Coronary artery (tissue), 2 donors: ENCODE results near the gene FXYD2.

Experiments
- DNase-seq: peaks from one replicate; pipeline ENCODE4 v3.0.0-alpha.2; 2017; ENCODE audit warnings: low spot score
- H3K27ac ChIP-seq, 2 donors: fragments of 200-600 bp; sonication (generic); one replicate each; pipeline ENCODE4 v1.5.1; 2016 to 2019
- H3K4me3 ChIP-seq: fragments of 200-600 bp; sonication (generic); 2 replicates; pipeline ENCODE4 v1.5.1; 2016; ENCODE audit warnings: mild to moderate bottlenecking, moderate library complexity
- CTCF ChIP-seq: fragments of 200-600 bp; sonication (generic); IDR thresholded peaks from one replicate; pipeline ENCODE4 v1.5.1; 2019; ENCODE audit warnings: antibody characterized with exemption

FXYD2 gene

GRCh38 chr11:117834838-117835443 is 10.4 kb upstream of the FXYD2 start:
- no peak for DNase-seq
- no peak for TF ChIP-seq CTCF
- Histone ChIP-seq H3K27ac (no peak overlapping the region), H3K4me3 (no peak overlapping the region)

- no peak overlapping the region for H3K4me3 ChIP-seq
- peak; percentile 61 for DNase-seq
- TF ChIP-seq CTCF, result no peak
- H3K27ac ChIP-seq, result no peak overlapping the region
These were observed 9.7 kb upstream of the FXYD2 start for GRCh38 chr11:117834068-117834810.

GRCh38 chr11:117833401-117833891 is 8.9 kb upstream of the FXYD2 start:
- peak; percentile 66 for DNase-seq
- TF ChIP-seq CTCF, result no peak
- Histone ChIP-seq H3K27ac (no peak overlapping the region), H3K4me3 (no peak overlapping the region)

GRCh38 chr11:117832511-117832910 is 8.0 kb upstream of the FXYD2 start:
- DNase-seq, result peak; percentile 62
- no peak overlapping the region for H3K4me3 ChIP-seq
- no peak overlapping the region for H3K27ac ChIP-seq
- TF ChIP-seq CTCF, result no peak

- Histone ChIP-seq H3K4me3 (no peak overlapping the region), H3K27ac (no peak overlapping the region)
- no peak for TF ChIP-seq CTCF
- DNase-seq, result peak; percentile 69
These were observed 7.3 kb upstream of the FXYD2 start for GRCh38 chr11:117831661-117832415.

- DNase-seq, result peak; percentile 65
- no peak overlapping the region for H3K27ac ChIP-seq
- TF ChIP-seq CTCF, result no peak
- no peak overlapping the region for H3K4me3 ChIP-seq
These were observed 6.3 kb upstream of the FXYD2 start for GRCh38 chr11:117830674-117831351.
